Adipocyte (in vitro differentiated cells): ENCODE results near the gene PCDHGC5.
A peak's percentile ranks its signal among the peaks of the same experiment; 100 is the strongest.

Experiments
- DNase-seq: peaks from one replicate; pipeline ENCODE4 v3.0.0-alpha.2; 2015; ENCODE audit warnings: low read depth
- H3K27me3 ChIP-seq: replicated peaks from 2 replicates; pipeline ENCODE4 v1.7.0; 2013; ENCODE audit warnings: mild to moderate bottlenecking, low read length, moderate library complexity; ENCODE audit not compliant: control insufficient read depth, insufficient read depth
- H3K36me3 ChIP-seq: 2 replicates; pipeline ENCODE4 v1.7.0; 2013; ENCODE audit warnings: low read length, mild to moderate bottlenecking, moderate library complexity; ENCODE audit not compliant: control insufficient read depth, insufficient read depth, severe bottlenecking
- H3K4me1 ChIP-seq: 2 replicates; pipeline ENCODE4 v1.7.0; 2013; ENCODE audit warnings: mild to moderate bottlenecking, low read length, moderate library complexity; ENCODE audit not compliant: control insufficient read depth, insufficient read depth
- H3K4me3 ChIP-seq: 2 replicates; pipeline ENCODE4 v1.7.0; 2013; ENCODE audit warnings: mild to moderate bottlenecking, low read length, moderate library complexity
- H3K9ac ChIP-seq: 2 replicates; pipeline ENCODE4 v1.7.0; 2013; ENCODE audit warnings: mild to moderate bottlenecking, low read length, moderate library complexity
- H3K9me3 ChIP-seq: 2 replicates; pipeline ENCODE4 v1.7.0; 2013; ENCODE audit warnings: mild to moderate bottlenecking, low read length, moderate library complexity; ENCODE audit not compliant: control insufficient read depth

Gene PCDHGC5

DNA sequence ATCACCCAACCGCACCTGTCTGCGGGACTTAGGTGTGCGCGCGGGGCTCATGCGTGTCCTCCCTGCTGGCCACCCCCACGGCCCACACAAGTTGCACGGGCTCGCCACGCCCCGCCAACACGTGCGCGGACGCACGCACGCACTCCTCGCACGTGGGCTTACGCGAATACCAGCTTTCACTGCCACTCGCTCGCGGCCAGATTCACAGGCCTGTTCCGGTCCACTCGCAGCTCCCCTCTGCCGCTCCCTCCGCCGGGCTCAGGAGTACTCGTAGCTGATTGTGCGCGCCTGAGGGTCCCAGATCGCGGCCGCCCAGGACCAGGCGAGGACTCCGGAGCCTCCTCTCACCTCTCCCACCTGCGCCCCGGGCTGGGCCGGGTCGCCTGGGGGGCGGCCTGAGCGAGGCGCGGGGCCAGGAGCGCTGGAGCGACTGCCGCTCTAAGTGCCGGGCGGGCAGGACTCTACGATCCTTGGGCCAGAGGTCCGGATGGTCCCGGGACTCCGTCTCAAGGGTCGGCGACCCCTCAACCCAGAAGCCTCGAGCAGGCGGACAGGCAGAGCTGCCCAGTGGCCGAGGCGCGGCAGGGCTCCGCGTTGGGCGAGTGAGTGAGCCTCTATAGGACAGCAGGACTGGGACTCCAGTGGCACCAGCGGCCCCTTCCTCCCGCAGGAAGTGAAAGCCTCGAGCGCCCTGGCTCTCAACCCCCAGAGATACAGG, 3.4 kb downstream of the PCDHGC5 start:
- Histone ChIP-seq H3K36me3 (peaks cover 8% of the 10 kb centered on the region), H3K4me3 (no peak overlapping the region), H3K27me3 (no peaks in the 10 kb centered on the region), H3K9ac (no peak overlapping the region), H3K9me3 (no peaks in the 10 kb centered on the region), H3K4me1 (peaks cover 25% of the 10 kb centered on the region)
- DNase-seq: no peak

GRCh38 chr5:141493500-141494422, 4.9 kb downstream of the PCDHGC5 start:
- peaks cover 25% of the 10 kb centered on the region for H3K4me1 ChIP-seq
- H3K9me3 ChIP-seq: no peaks in the 10 kb centered on the region
- DNase-seq: no peak
- peaks cover 12% of the 10 kb centered on the region for H3K36me3 ChIP-seq
- H3K27me3 ChIP-seq: no peaks in the 10 kb centered on the region
- no peak overlapping the region for H3K4me3 ChIP-seq
- peak overlapping the region; percentile 36 for H3K9ac ChIP-seq

DNA sequence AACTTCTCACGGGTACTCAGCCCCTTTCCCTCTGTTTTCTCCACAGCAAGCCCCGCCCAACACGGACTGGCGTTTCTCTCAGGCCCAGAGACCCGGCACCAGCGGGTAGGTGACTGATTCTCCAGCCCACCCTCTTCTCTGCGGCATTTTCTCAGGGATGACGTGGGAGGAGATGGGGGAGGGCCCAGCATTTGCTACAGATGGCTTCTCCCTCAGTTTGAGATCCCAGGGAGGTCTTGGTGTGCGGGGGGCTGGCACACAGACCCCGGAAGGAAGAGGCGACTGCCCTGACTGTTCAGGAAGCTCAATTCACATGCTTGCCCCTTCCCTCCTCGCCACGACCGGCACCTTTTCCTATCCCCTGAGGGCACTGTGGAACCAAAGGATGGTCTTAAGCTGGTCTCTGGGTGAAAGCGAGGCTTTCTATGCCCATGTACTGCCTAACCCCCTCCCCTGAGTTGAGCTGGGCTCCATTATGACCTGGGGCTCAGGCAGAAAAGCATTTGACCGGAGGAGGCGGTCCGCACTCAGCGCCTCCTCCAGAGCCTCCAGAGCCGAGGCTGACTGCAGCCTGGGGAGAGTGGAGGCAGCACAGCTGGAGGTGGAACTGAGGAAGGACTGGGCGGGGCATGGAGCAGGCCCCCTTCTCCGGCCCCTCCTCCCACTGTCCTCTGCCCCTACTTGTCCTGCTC, 6.0 kb downstream of the PCDHGC5 start:
- Histone ChIP-seq H3K27me3 (no peaks in the 10 kb centered on the region), H3K36me3 (peaks cover 12% of the 10 kb centered on the region), H3K4me3 (no peak overlapping the region), H3K9ac (no peak overlapping the region), H3K9me3 (no peaks in the 10 kb centered on the region), H3K4me1 (peaks cover 15% of the 10 kb centered on the region)
- no peak for DNase-seq

DNA sequence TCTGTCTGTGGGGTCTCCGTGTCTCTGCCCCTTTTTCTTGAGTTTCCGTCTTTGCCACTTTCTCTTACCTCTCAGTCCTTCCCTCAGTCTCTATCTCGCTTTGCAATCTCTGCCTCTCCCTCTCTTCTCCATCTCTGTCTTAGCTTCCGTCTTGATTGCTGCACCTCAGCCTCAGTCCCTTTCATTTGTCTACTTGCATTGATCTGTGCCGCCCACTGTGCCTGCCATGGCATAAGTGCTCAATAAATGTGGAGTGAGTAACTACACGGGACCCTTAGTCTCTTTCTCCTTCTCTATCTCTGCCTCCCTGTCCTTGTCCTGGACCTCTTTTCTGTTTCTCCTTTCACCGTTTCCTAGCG, 6.6 kb downstream of the PCDHGC5 start:
- no peaks in the 10 kb centered on the region for H3K27me3 ChIP-seq
- H3K4me1 ChIP-seq: peaks cover 14% of the 10 kb centered on the region
- no peak overlapping the region for H3K9ac ChIP-seq
- DNase-seq: no peak
- H3K9me3 ChIP-seq: no peaks in the 10 kb centered on the region
- H3K36me3 ChIP-seq: peaks cover 11% of the 10 kb centered on the region
- H3K4me3 ChIP-seq: no peak overlapping the region

- Histone ChIP-seq H3K9me3 (no peaks in the 10 kb centered on the region), H3K4me3 (no peak overlapping the region), H3K27me3 (no peaks in the 10 kb centered on the region), H3K36me3 (peaks cover 7% of the 10 kb centered on the region), H3K9ac (no peak overlapping the region), H3K4me1 (peaks cover 14% of the 10 kb centered on the region)
- no peak for DNase-seq
These were observed 7.2 kb downstream of the PCDHGC5 start for GRCh38 chr5:141496038-141496437.

GRCh38 chr5:141501761-141502160, 12.9 kb downstream of the PCDHGC5 start:
- H3K9ac ChIP-seq: no peak overlapping the region
- peaks cover 2% of the 10 kb centered on the region for H3K4me1 ChIP-seq
- H3K9me3 ChIP-seq: no peaks in the 10 kb centered on the region
- no peaks in the 10 kb centered on the region for H3K27me3 ChIP-seq
- peaks cover 4% of the 10 kb centered on the region for H3K36me3 ChIP-seq
- H3K4me3 ChIP-seq: no peak overlapping the region
- DNase-seq: no peak

- Histone ChIP-seq H3K9ac (no peak overlapping the region), H3K27me3 (no peaks in the 10 kb centered on the region), H3K4me1 (peaks cover 20% of the 10 kb centered on the region), H3K4me3 (no peak overlapping the region), H3K9me3 (no peaks in the 10 kb centered on the region), H3K36me3 (no peaks in the 10 kb centered on the region)
- no peak for DNase-seq
These were observed 14.8 kb downstream of the PCDHGC5 start for GRCh38 chr5:141503681-141504080.

DNA sequence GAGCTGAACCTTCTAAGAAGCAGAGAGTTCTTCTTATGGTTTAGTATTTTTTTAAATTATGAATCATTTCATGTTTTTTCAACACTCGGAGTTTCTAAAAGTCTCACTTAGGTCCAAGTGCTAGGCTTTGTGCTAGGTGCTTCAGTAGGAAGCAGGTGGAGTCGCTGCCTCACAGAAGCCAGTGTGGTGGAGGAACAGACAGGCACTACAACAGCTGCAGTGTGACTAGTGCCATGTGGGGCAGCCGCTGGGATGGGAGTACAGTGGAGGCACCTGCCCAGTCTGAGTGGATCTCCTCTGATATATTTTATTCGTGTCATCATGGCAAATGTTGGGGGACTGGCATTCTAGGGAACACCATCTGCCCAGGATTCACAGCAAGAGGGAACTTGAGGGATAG, 15.3 kb downstream of the PCDHGC5 start:
- Histone ChIP-seq H3K9me3 (no peaks in the 10 kb centered on the region), H3K9ac (no peak overlapping the region), H3K27me3 (no peaks in the 10 kb centered on the region), H3K36me3 (no peaks in the 10 kb centered on the region), H3K4me3 (no peak overlapping the region), H3K4me1 (peaks cover 22% of the 10 kb centered on the region)
- DNase-seq: no peak

DNA sequence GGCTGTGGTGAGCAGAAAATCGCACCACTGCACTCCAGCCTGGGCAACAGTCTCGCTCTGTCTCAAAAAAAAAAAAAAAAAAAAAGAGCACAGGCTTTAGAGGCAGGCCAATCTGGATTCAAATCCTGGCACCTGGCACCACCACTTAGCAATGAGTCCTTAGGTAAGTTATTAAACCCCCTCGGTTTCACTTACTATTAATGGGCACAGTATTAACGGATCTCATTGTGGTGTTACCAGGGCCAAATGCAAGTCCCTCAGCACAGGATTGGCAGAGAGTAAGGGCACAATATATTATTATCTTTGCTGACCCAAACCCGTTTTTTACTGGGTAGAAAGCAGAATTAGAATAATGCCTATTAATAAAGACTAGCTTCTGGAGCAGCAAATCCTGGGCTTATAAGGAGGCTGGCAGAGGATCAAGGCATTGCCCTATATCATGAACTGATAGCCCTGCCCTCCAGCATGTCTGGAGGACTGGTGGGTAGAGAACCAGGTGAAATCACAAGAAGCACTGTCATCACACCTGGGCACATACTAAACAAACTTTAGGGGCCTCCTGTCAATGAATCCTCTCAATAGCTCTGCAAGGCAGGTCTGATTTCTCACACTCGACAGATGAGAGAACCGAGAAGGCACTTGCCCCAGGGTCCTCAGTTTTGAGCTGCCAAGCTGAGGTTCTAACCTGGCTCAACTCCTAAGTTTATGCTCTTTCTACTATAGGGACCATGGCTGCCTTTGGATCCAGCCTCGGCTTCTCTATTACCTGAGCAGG, 17.7 kb downstream of the PCDHGC5 start:
- Histone ChIP-seq H3K9me3 (no peaks in the 10 kb centered on the region), H3K9ac (peak overlapping the region; percentile 84), H3K36me3 (peaks cover 9% of the 10 kb centered on the region), H3K4me3 (no peak overlapping the region), H3K4me1 (peaks cover 29% of the 10 kb centered on the region), H3K27me3 (no peaks in the 10 kb centered on the region)
- no peak for DNase-seq

GRCh38 chr5:141507387-141508091, 18.7 kb downstream of the PCDHGC5 start:
- peak; percentile 92 for DNase-seq
- no peaks in the 10 kb centered on the region for H3K9me3 ChIP-seq
- H3K4me3 ChIP-seq: peak overlapping the region; percentile 77
- H3K27me3 ChIP-seq: no peaks in the 10 kb centered on the region
- peak overlapping the region; percentile 84 for H3K9ac ChIP-seq
- peaks cover 37% of the 10 kb centered on the region for H3K4me1 ChIP-seq
- H3K36me3 ChIP-seq: peaks cover 13% of the 10 kb centered on the region
